ENCODE measurements around the gene NBPF10. TPM values are rescaled to one million over a fixed set of nuclear protein-coding genes. Genes with fewer than 3 reads are reported as not detected.
"Not testable (repeated sequence)": the region's sequence is repeated elsewhere in the genome, so short reads cannot be mapped to it uniquely, and the experiment has no call there.

NBPF10 gene, protein sequence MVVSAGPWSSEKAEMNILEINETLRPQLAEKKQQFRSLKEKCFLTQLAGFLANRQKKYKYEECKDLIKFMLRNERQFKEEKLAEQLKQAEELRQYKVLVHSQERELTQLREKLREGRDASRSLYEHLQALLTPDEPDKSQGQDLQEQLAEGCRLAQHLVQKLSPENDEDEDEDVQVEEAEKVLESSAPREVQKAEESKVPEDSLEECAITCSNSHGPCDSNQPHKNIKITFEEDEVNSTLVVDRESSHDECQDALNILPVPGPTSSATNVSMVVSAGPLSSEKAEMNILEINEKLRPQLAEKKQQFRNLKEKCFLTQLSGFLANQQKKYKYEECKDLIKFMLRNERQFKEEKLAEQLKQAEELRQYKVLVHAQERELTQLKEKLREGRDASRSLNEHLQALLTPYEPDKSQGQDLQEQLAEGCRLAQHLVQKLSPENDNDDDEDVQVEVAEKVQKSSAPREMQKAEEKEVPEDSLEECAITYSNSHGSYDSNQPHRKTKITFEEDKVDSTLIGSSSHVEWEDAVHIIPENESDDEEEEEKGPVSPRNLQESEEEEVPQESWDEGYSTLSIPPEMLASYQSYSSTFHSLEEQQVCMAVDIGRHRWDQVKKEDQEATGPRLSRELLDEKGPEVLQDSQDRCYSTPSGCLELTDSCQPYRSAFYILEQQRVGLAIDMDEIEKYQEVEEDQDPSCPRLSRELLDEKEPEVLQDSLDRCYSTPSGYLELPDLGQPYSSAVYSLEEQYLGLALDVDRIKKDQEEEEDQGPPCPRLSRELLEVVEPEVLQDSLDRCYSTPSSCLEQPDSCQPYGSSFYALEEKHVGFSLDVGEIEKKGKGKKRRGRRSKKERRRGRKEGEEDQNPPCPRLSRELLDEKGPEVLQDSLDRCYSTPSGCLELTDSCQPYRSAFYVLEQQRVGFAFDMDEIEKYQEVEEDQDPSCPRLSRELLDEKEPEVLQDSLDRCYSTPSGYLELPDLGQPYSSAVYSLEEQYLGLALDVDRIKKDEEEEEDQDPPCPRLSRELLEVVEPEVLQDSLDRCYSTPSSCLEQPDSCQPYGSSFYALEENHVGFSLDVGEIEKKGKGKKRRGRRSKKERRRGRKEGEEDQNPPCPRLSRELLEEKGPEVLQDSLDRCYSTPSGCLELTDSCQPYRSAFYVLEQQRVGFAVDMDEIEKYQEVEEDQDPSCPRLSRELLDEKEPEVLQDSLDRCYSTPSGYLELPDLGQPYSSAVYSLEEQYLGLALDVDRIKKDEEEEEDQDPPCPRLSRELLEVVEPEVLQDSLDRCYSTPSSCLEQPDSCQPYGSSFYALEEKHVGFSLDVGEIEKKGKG (N-terminal part only)
- under 1 TPM; 0.61 to 0.76 (median 0.63) TPM for total RNA-seq

GRCh38 chr1:146144465-146144864 lies at the start of gene NBPF10:
TSS of gene NBPF10 (minus strand) at chr1:146144804. CDS start at chr1:146144769, 35 bp downstream.
- ATAC-seq; DNase-seq; H3K36me3 Mint-ChIP-seq (ENCODE audit: insufficient read depth); H3K9me3 Mint-ChIP-seq; H3K4me3 Mint-ChIP-seq; H3K27me3 Mint-ChIP-seq (ENCODE audit: low read depth); H3K4me1 Mint-ChIP-seq (ENCODE audit: low read depth): not testable (repeated sequence)

DNA sequence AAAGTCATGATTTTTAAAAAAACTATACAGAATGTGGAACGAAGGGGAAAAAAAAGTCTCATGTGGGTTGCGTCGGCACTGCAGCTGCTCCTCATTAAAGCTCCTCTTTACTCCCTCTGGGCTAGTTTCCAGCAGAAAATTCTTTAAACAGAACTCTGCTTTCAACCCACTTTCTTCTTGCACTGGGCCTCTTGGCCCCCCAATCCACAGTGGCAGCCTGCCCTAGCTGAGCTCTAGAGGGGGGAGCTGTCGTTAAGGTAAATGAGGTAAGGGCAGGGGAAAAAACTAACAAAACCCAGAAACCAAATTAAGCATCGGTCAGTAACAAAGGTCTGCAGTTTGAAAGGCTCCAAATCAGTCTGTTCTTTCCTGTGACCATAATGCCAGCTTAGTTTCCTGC lies 29.9 kb upstream of the NBPF10 start:
- not testable (repeated sequence) for H3K36me3 Mint-ChIP-seq (ENCODE audit: insufficient read depth); H3K27me3 Mint-ChIP-seq (ENCODE audit: low read depth); H3K4me3 Mint-ChIP-seq; DNase-seq; H3K9me3 Mint-ChIP-seq; ATAC-seq; H3K4me1 Mint-ChIP-seq (ENCODE audit: low read depth)

DNA sequence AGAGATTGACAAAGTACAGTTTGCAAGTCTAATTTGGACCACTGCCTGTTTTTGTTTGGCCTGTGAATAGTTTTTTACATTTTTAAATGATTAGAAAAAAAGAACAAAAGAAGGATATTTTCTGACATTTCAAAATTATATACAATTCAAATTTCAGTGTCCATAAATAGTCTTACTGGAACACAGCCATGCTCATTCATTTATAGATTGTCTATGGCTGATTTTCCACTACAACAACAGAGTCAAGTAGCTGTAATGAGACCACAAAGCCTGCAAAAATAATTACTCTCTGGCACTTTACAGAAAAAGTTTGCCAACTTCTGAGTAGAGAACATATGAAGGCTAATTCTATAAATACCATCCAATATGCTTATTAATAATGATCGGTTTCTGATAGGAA lies 23.1 kb upstream of the NBPF10 start:
- not testable (repeated sequence) for H3K4me3 Mint-ChIP-seq; ATAC-seq; H3K9me3 Mint-ChIP-seq; DNase-seq; H3K36me3 Mint-ChIP-seq (ENCODE audit: insufficient read depth); H3K27me3 Mint-ChIP-seq (ENCODE audit: low read depth); H3K4me1 Mint-ChIP-seq (ENCODE audit: low read depth)

GRCh38 chr1:146167273-146167672 lies 22.7 kb upstream of the NBPF10 start:
- not testable (repeated sequence) for H3K4me1 Mint-ChIP-seq (ENCODE audit: low read depth); H3K4me3 Mint-ChIP-seq; DNase-seq; H3K9me3 Mint-ChIP-seq; H3K36me3 Mint-ChIP-seq (ENCODE audit: insufficient read depth); ATAC-seq; H3K27me3 Mint-ChIP-seq (ENCODE audit: low read depth)

Other genes starting within 250 kb of the NBPF10 start
- gene ITGA10, start 234.8 kb downstream of the NBPF10 start, total RNA-seq, result 1 to 10 TPM; 1.2 to 1.4 (median 1.2) TPM
- 10 to 100 TPM; 26.3 to 28.6 (median 28.0) TPM for gene PEX11B, start 226.1 kb downstream of the NBPF10 start, total RNA-seq
- 100 to 1,000 TPM; 603 to 609 (median 606) TPM for gene RBM8A, start 217.3 kb downstream of the NBPF10 start, total RNA-seq
- gene LIX1L, start 186.8 kb downstream of the NBPF10 start, total RNA-seq, result 10 to 100 TPM; 40.7 to 43.3 (median 41.9) TPM
- gene ANKRD34A, start 180.2 kb downstream of the NBPF10 start, total RNA-seq, result 1 to 10 TPM; 6.2 to 8.7 (median 7.6) TPM
- 10 to 100 TPM; 11.7 to 14.5 (median 13.9) TPM for gene POLR3GL, start 180.1 kb downstream of the NBPF10 start, total RNA-seq
- gene TXNIP, start 148.2 kb downstream of the NBPF10 start, total RNA-seq, result 10 to 100 TPM; 68.9 to 91.0 (median 83.7) TPM
- gene HJV, start 123.1 kb downstream of the NBPF10 start, total RNA-seq, result not detected
- 10 to 100 TPM; 11.7 to 14.3 (median 11.9) TPM for gene NOTCH2NLA, start 84.2 kb upstream of the NBPF10 start, total RNA-seq

All from activated T-cell treated with anti-CD3 and anti-CD28 coated beads, Interleukin-2, amount 50 U/mL, for 4 hours (primary cell).